Adrenal gland (tissue), 12 donors: ENCODE measurements around the gene MTUS2. TPM values are rescaled to one million over a fixed set of nuclear protein-coding genes. Genes with fewer than 3 reads are reported as not detected.

Experiments
- DNase-seq, 7 donors: peaks; one replicate each; pipeline ENCODE4 v3.0.0-alpha.2; 2019 to 2020
- H3K27ac ChIP-seq, 5 donors: fragments of 200-600 bp; sonication (generic) in 4 of 5; 1 replicate in 3 of 5; 2 replicates in 2 of 5; pipeline versions ENCODE4 v1.5.1 to v1.8.0; 2016 to 2020; ENCODE audit warnings: mild to moderate bottlenecking in 1 of 5
- H3K27me3 ChIP-seq: fragments of 200-600 bp; 2 replicates; pipeline ENCODE4 v1.8.0; 2021
- H3K36me3 ChIP-seq, 2 donors: fragments of 200-600 bp; replicated peaks in 1 of 2; 1 replicate in 1 of 2; 2 replicates in 1 of 2; pipeline versions ENCODE4 v1.5.1 to v1.8.0; 2018 to 2022
- H3K4me1 ChIP-seq, 2 donors: fragments of 200-600 bp; replicated peaks in 1 of 2; 1 replicate in 1 of 2; 2 replicates in 1 of 2; pipeline versions ENCODE4 v1.5.1 to v1.8.0; 2018 to 2021
- H3K4me3 ChIP-seq, 4 donors: fragments of 200-600 bp; sonication (generic) in 3 of 4; one replicate each; pipeline ENCODE4 v1.5.1; 2016 to 2018
- H3K9me3 ChIP-seq, 3 donors: fragments of 200-600 bp; sonication (generic) in 1 of 3; replicated peaks in 1 of 3; 1 replicate in 2 of 3; 2 replicates in 1 of 3; pipeline versions ENCODE4 v1.5.1 to v1.8.0; 2016 to 2021
- CTCF ChIP-seq, 6 experiments: fragments of 450-650 bp in 4 of 6; fragments of 200-600 bp in 2 of 6; sonication (generic) in 1 of 6; IDR thresholded peaks; 1 replicate in 5 of 6; 2 replicates in 1 of 6; pipeline versions ENCODE4 v1.5.1 to v1.8.0; 2016 to 2021; ENCODE audit warnings: antibody characterized with exemption in 6 of 6, mild to moderate bottlenecking in 2 of 6, moderate library complexity in 1 of 6
- POLR2A ChIP-seq, 2 donors: fragments of 450-650 bp; IDR thresholded peaks; one replicate each; pipeline ENCODE4 v1.6.1; 2017; ENCODE audit warnings: antibody characterized with exemption in 2 of 2, mild to moderate bottlenecking in 2 of 2, moderate library complexity in 1 of 2
- WGBS, 4 donors: extraction: QIAGEN DNeasy Blood & Tissue Kit in 2 of 4; methylation state at CpG; one replicate each; pipeline versions ENCODE4 v1.1.5 to v1.1.7; 2013 to 2017; 5-methylcytosine and 5-hydroxymethylcytosine counted together
- intact Hi-C, 2 donors: fragments of 100-400 bp; cut with DNase I; formaldehyde crosslinking; loops; one replicate each; pipeline versions ENCODE4 v1.14.1 to v1.15.0; 2022 to 2023
- polyA plus RNA-seq, 3 donors: library from polyadenylated mRNA; stranded (reverse); fragments of 200-250 nt in 2 of 3; fragments of 350-450 nt in 1 of 3; fragmentation: Illumina TruSeq in 1 of 3; extraction: RNeasy Lipid Tissue Mini Kit (QIAGEN cat#74804) in 1 of 3; gene quantifications; one replicate each; pipeline ENCODE4 v1.2.3, GENCODE V29; 2013 to 2014
- total RNA-seq, 9 donors: library from RNA; depleted of rRNA in 4 of 9; stranded (reverse); fragments of >200 nt in 4 of 9; fragments of 120-200 nt in 1 of 9; fragmentation: NEBNext Ultra II Directional in 1 of 9; extraction: Animal tissue kit (Norgen Biotek cat#: 25700) in 1 of 9; gene quantifications; one replicate each; pipeline versions ENCODE4 v1.1.0 to v1.2.4, GENCODE V29; 2013 to 2023
- donor health status: healthy with polysubstance abuse.
- donor health status: Bipolar disorder and iron deficiency.
- donor health status: DM: yes; HTN: yes; CAD: no.
- donor health status: DM: no; HTN: no; CAD: no.
- donor health status: DM: no; HTN: no; CAD: no.
- donor health status: DM: yes; HTN: yes; CAD: no.

Gene MTUS2
- total and polyA plus RNA-seq, 12 donors, result 0.07 to 0.24 (median 0.14) TPM; not detected in 5

GRCh38 chr13:28991764-28992163 is 171.6 kb downstream of the MTUS2 start:
- Histone ChIP-seq H3K4me3 (no peak overlapping the region), H3K27ac (no peak overlapping the region), H3K4me1 (no peaks in the 10 kb centered on the region), H3K36me3 (no peaks in the 10 kb centered on the region), H3K9me3 (no peaks in the 10 kb centered on the region), H3K27me3 (no peaks in the 10 kb centered on the region)
- TF ChIP-seq POLR2A (IDR thresholded peaks at IDR 0.05), result no peak
- no peak for TF ChIP-seq CTCF (IDR thresholded peaks at IDR 0.05)
- DNase-seq, result no peak
- intact Hi-C loops, result no loop called here

GRCh38 chr13:29000826-29001225 is 180.7 kb downstream of the MTUS2 start:
- WGBS, 4 donors, result 90 to 97% (median 95%) methylated on average over 3 of the region's 3 CpGs

DNA sequence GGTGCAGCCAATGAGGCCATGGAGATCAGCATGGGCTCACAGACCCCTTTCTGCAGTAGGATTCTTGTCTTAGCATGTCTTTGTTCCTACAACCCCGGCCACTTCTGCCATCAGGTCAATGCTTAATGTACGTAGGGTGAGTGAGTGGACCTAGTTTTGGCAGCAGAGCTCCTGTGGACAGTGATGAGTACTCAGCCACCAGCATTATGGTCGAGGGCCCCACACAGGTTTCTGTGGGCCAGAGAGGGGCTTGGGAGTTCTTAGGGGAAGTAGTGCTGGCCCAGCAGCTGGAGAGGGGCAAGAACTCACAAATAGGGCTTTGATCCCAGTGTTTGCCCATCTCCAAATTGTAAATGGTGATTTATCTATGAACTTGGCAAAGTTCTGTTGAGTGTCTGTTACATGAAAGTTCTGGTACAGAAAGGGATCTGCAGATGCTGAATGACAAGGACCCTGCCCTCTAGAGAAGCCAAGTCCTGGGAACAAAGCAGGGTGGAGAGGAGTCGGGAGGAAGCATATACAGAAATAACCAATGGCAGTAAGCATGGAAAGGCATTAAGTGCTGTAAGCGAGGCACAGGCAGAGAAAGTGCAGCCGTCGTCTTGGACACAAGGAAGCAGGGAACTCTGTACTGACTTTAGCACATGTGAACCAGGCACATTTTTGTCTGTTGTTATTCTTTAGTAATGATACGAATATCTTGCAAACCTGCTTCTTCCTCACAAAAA is 185.1 kb downstream of the MTUS2 start:
- Histone ChIP-seq H3K9me3 (no peaks in the 10 kb centered on the region), H3K4me1 (no peaks in the 10 kb centered on the region), H3K27me3 (no peaks in the 10 kb centered on the region), H3K36me3 (no peaks in the 10 kb centered on the region), H3K4me3 (no peak overlapping the region), H3K27ac (no peak overlapping the region)
- 55 to 57% (median 56%) methylated on average over 8 of the region's 8 CpGs for WGBS, 4 donors
- DNase-seq, result no peak
- TF ChIP-seq POLR2A (IDR thresholded peaks at IDR 0.05), result no peak
- intact Hi-C loops, result no loop called here

More at GRCh38 chr13:29000826-29001225, 180.7 kb downstream of the MTUS2 start:
- Histone ChIP-seq H3K27me3 (no peaks in the 10 kb centered on the region), H3K36me3 (no peaks in the 10 kb centered on the region), H3K4me1 (no peaks in the 10 kb centered on the region), H3K9me3 (no peaks in the 10 kb centered on the region), H3K27ac (no peak overlapping the region), H3K4me3 (no peak overlapping the region)
- intact Hi-C loops, result no loop called here
- DNase-seq, result no peak
- TF ChIP-seq POLR2A (IDR thresholded peaks at IDR 0.05), result no peak
- TF ChIP-seq CTCF (IDR thresholded peaks at IDR 0.05), result no peak

GRCh38 chr13:29005763-29006120 is 185.6 kb downstream of the MTUS2 start:
- Histone ChIP-seq H3K4me1 (no peaks in the 10 kb centered on the region), H3K36me3 (no peaks in the 10 kb centered on the region), H3K4me3 (no peak overlapping the region), H3K27me3 (no peaks in the 10 kb centered on the region), H3K9me3 (no peaks in the 10 kb centered on the region), H3K27ac (no peak overlapping the region)
- intact Hi-C loops, result no loop called here
- 49 to 51% (median 50%) methylated on average over 2 of the region's 2 CpGs for WGBS, 4 donors
- DNase-seq, result no peak
- no peak for TF ChIP-seq CTCF (IDR thresholded peaks at IDR 0.05)
- TF ChIP-seq POLR2A (IDR thresholded peaks at IDR 0.05), result no peak

- intact Hi-C loops, result no loop called here
- WGBS, 4 donors, result 36 to 53% (median 48%) methylated on average over 2 of the region's 2 CpGs
- Histone ChIP-seq H3K36me3 (no peaks in the 10 kb centered on the region), H3K4me3 (no peak overlapping the region), H3K9me3 (no peaks in the 10 kb centered on the region), H3K4me1 (no peaks in the 10 kb centered on the region), H3K27me3 (no peaks in the 10 kb centered on the region), H3K27ac (no peak overlapping the region)
- no peak for TF ChIP-seq POLR2A (IDR thresholded peaks at IDR 0.05)
- no peak for TF ChIP-seq CTCF (IDR thresholded peaks at IDR 0.05)
- no peak for DNase-seq
These were observed 186.3 kb downstream of the MTUS2 start for GRCh38 chr13:29006359-29006850.
